HG03095 (cell line): ENCODE data around the gene LMOD3.

Experiments
- ATAC-seq: cut with Tn5 transposase; IDR thresholded peaks from one replicate; pipeline ENCODE4 v1.9.1; 2021; ENCODE audit warnings: moderate library complexity; ENCODE audit not compliant: unreplicated experiment

Gene LMOD3

DNA sequence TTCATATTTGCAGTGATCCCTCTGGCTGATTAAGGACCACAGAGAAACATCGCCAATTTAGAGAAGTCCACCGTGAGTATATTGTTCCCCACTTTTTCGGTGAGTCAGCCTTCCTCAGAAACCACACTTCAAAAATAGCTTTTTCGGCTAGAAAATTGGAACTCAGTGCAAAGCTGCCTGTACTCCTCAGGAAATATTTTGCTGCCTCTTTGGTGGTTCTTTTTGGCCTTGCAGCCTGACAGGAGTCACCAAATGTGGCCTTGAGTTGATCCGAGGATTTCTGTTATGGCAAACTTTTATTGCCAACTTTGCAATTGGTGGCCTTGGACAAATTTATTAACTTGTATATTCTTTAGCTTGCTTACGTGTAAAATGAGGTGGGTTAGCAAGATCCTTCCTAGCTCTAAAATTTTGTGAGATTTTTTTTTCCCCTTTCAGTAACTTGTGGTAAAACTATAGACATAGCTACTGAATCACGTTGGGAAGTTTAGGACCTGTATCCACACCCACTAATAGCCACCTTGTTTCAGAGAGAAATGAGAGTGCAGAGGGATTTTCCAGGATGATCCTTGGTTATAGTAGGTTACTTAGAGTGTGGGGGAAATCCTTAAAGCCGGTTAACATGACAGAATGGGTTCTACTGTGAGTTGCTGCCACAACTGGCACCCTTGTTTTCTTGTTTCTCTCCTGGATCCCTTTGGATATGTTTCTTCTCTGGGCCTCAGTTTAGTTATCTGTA lies 27.8 kb downstream of the LMOD3 start:
- ATAC-seq, result no peak

DNA sequence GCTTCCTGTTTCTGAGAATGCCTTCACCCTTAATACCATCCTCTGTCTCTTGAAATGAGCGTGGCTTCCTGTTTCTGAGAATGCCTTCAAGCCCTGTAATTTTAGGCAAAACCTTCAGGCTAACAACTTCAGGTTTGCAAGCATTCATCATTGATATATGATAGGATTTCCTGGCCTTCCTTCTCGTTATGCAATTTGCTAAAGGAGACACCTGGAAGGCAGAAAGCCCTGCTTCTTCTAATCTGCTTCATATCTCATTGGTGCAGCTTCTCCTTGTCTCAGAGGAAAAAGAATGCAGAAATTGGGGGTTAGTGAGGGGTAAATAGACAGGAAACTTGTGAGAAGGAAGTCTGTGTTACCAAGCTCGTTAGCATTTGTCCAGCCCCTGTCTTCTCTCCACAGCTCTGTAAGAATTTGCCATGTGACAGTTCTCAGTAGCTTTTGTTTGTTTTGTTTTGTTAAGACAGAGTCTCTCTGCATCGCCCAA lies 30.3 kb downstream of the LMOD3 start:
- peak; percentile 69 for ATAC-seq

DNA sequence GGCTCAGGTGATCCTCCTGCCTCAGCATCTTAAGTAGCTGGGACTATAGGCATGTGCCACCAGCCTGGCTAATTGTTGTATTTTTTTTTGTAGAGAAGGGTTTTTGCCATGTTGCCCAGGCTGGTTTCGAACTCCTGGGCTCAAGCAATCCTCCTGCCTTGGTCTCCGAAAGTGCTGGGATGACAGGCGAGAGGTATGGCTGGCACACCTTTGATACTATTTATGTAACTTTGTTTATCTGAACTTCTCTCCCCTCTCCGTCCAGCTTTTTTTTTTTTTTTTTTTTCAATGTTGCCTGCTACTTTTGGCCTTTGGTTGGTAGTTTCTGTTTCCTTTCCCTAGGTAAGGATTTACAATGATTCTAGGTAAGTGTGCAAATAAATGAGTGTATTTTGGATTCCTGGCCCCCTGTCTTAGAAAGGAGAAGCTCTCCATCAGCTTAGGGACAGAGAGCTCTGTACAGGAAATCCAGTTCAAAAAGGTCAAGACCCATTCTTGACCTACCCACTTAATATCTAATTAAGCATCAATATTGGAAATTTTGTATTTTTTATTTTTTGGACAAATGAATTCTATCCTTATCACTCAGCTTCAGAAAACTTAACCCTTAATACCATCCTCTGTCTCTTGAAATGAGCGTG lies 30.9 kb downstream of the LMOD3 start:
- peak; percentile 2 for ATAC-seq

DNA sequence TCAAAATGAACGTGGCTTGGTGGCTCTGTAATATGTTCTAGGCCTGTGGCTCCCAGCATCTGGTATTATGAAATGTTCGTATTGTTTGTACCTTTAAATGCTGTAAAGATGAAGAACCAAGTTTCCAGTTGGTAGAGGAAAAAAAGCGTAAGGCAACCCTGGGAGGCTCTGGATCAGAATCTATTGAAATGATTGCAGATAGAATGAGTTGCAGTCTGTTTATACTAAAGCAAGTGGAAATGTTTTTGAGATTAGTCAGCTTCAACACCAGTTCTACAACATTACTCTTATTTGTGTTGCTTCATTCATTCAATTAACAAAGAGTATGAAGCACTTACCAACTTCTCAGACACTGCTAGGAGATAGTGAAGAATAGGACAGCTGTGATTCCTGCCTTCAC lies 32.4 kb downstream of the LMOD3 start:
- ATAC-seq, result no peak

DNA sequence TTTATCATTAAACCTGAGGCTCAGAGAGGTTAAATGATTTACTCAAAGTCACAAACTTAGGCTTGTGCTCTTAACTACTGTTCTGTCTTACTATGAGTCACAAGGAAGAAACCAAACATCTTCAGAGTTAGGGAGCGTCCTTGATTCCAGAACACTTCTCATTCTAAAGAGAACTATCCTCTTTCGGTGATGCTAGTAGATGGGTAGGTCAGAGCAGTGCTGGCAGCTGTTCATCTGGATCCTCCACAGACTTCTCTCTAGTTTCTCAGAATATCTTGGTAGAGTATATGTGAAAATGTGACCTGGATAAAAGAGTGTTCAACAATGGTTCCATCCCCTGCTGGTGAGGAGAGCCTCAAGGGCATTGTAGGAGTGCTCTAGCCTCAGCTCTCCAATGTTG lies 34.3 kb downstream of the LMOD3 start:
- ATAC-seq, result peak; percentile 28

DNA sequence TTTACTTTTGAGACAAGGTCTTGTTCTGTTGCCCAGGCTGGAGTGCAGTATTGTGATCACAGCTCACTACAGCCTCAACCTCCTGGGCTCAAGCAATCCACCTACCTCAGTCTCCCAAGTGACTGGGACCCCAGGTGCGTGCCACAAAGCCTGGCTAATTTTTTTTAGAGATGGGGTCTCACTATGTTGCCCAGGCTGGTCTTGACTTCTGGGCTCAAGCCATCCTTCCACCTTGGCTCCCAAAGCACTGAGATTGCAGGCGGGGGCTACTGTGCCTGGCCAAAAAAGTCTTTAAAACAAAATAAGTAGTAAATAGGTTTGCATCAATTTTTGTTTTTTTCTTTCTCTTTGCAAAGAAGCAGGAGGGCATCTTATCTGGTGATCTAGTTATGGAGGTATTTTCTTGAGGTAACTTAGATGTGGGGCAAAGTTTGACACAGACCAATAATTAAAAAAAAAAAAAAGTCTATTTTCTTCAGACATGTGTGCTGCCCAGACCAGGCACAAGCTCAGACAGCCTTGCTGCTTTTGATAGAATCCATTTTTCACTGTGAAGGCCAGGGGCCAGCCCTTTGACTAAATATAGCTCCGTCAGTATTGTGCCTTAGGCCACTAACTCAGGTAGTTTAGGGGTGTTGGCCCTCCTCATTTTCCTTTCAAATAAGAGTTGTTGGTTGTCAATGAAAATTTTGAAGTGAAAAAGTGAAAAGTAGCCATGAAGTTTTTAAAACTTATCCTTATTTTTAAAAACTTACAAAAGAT lies 35.2 kb downstream of the LMOD3 start:
- ATAC-seq, result no peak

DNA sequence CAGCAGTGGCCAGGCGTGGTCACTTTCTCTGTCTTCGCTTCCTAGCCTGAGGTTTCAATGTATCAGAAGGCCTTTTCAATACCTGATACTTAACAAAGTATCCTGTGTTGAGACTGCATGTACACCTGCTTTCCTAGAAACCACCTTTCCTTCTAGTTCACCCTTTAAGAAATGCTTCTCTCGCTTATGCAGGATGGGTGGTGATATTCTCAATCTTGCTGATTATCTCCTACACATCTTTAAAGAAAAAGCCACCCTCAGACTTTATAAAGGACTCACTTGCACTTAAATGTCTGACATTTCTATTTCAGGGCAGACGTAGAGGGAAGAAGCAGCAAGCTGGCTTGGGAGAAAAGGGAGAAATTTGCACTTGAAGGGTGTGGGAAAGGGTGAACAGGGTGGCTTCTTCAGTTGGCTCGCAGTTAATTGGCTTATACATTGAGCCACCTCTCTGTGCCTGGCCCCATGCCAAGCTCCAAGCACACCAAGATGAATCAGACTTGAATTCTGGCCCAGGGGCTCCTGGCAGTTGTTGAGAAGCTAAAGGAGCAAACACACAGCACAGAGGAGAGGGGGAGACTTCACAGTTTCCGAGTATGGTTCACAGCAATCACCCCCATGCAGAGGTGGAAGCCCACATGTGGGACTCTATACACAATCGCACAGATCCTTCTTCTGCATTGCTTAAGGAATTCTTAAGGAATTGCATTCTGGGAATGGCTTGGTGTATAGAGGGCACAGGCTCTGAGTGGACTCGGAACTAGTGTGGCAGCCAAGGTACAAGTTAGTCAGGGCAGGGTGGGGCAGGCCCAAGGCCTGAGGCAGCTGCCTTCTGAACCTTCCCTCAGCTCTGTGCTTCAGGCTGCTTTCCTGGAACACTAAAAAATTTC lies 36.3 kb downstream of the LMOD3 start:
- no peak for ATAC-seq

DNA sequence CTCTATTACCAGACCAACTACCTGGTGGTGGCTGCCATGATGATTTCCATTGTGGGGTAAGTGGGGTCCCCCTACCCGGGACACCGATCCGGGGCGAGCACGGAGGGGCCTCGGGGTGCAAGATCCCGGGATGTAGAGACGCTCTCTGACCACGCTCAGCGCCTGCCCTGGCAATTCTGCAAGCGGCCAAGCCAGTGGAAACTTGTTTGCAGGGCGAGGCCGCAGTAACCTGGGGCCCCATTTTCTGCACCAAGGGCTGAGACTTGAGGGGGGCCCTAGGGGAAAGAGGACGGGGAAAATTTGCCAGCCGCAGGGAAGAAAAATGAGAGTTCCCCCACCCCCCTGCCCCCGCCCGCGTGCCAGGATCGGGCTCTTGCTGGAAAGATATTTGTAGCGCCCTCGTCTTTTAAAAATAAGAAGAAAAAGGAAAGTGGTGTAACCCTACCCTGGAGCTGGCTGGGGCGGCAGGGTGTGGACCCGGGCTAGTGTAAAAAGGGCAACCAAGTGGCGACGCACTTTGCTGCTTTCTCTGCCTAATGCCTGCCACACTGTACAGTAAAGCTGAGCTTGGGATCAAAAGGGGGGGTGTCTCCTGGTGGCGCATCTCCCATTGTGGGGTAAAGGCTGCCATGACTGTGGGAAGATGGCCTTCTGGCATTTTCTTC lies 37.1 kb downstream of the LMOD3 start:
- no peak for ATAC-seq

DNA sequence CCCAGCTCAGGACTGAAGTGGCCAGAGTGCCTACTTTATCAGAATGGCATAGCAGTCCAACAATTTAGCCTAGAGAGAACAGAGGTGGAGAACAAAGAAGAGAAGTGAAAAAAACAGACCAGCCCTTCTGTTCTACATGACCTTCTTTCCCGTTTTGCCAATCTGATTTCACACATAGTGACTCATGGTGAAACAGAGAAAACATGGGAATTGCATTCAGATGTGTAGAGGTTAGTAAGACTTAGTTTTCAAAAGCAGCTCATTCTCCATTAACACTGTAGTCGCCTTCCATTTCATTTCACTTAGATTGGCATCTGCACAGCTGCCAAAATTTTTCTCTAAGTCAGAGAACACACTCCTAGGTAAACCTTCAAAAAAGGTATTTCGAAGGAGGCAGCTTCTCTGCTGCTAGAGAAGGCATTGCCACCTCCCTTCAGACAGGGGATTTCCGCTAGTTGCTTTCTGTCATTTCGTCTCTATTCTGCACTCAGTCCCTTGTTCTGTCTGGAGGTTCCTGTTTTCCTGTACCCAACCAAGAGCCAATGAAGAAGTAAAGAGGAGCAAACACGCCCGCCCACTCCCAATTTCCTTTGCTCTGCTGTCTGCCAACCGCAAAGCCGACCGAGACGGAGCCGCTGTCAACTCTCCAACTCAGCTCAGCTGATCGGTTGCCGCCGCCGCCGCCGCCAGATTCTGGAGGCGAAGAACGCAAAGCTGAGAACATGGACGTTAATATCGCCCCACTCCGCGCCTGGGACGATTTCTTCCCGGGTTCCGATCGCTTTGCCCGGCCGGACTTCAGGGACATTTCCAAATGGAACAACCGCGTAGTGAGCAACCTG lies 37.8 kb downstream of the LMOD3 start, which contains the start of gene ARL6IP5:
Gene ARL6IP5, plus strand, starts transcription at position 612 of the 842 bp plus-strand sequence. Its CDS starts 111 bp downstream, at position 723.
- peak; percentile 46 for ATAC-seq

DNA sequence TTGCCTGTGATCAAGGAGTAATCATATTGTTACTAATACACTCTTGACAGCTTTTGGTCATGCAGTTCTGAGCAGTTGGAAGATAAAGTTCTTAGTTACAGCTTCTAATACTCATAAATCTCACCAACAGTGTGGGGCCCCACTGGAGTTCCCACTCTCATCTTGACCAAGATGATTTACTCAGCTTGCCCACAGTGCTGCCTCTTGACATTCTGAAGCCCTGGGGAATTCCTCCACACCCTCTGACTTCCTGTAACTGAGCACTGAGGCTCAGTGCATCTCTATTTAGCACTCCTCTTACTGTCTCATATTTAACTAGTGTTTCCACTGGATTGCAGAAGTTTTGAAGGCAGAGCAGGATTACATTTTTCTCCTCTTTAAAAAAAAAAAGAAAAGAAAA lies 39.6 kb downstream of the LMOD3 start:
- peak; percentile 50 for ATAC-seq

DNA sequence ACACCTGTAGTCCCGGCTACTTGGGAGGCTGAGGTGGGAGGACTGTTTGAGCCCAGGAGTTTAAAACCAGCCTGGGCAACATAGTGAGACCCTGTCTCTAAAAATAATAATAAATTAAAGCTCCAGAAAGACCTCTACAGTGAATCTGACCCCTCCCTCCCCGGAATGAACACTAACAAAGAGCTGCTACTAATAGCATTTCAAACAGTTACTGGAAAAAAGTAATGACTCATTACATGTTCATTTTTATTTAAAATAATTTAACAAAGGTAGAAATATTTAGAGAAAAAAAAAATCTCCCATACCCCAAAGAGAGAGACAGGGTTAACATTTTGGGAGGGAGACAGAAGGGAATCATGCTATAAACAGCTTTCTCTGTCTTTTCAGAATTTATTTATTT lies 40.0 kb downstream of the LMOD3 start:
- no peak for ATAC-seq

DNA sequence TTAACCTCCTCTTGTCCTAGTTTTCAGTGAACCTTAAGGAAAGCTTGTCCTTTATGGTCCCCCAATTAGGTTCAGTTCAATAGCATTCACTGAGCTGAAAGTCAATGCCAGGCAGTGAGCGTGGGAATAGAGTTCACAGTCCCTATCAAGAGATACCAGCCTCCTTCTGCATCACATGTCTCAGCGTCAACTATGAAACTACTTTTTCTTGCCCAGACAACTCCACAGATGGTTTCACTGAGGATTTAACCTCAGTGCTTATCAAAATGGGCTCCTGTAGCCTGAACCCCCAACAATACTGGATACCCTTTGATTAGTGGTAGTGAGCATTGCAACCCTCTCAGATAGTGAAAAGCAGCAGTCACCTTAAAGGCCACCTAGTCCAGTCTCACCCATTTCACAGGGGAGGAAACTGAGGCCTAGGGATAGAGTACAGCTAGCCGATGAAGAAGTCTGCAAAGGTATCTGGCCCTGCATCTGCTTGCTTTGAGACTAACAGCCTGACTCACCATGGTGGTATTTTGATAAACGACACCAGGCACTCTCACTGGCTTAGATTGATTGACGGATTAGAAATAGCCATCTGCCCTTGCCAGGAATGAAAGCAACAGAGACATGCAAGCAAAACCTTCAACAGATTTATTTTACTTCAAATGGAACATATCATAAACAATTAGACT lies 40.7 kb downstream of the LMOD3 start:
- ATAC-seq, result no peak

DNA sequence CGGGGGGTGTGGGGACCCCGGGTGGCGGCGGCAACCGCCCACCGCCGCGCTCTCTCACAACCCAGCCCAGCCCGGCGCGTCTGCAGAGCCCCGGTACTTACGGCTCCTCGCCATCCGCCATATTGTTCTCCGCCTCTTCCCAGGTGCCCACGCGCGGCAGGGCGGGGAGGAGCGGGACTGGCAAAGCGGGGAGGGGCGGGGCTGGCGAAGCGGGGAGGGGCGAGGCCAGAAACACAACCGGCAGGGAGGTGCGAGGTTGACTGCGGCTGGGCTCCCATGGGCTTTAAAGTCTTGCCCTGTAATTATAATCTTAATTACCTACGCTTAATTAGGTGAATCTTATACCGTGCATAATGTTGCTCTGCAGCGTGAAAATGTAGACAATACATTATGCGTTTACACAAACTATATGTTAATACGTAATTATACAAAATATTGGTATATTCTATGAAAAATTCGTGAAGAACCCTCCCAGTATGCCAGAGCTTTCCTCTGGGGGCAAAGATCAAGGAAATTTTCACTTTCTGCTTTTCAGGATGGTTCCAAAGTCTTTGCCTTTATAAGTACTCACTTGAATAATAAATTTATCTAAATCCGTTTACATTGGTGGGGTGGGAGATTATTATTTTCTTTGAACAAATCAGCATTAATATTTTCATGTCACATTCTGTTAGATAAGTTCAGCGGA lies 42.0 kb downstream of the LMOD3 start, which contains the start of gene UBA3:
Gene UBA3, minus strand, starts transcription at position 133 of the 688 bp plus-strand sequence. Its CDS starts 12 bp downstream, at position 121.
- peak; percentile 44 for ATAC-seq

DNA sequence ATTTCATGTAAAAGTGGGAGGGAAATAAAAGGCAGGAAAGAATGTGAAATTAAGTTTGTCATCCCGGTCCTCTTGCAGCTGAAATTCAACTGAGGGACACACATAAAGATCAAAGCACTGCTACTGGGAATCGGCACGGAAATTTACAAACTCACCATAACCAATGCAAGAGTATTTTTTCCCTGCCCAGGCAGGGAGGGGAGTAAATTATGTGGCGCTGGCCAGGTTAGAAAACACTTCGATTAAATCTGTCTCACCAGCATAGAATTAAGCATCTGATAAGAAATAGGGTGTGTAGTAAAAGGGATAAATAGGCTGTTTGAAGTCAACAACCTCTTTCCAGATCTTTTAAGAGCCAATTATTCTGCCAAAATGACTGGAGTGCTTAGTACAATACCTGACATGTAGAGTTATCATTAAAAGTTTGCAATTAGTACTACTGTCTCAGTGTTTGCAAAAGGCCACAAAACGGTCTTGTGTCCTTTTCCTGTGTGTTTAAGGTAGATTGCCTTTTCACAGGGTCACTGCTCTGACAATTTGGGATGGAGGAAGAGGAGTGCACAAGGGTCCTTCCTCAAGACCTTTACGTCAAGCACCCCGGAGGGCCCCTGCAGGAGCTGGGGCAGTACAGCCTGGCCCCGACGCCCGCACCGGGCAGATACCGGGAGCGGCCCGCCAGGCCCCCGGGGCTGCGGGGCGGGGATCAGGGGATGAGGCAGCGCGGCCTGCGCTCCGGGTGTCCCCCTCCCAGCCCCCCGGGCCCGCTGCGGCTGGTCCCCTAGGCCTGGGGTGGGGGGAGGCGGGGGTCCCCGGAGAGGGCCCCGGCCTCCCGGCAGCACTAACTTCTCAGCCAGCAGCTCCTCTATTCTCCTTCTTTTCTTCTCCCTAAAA lies 42.9 kb downstream of the LMOD3 start:
- no peak for ATAC-seq

DNA sequence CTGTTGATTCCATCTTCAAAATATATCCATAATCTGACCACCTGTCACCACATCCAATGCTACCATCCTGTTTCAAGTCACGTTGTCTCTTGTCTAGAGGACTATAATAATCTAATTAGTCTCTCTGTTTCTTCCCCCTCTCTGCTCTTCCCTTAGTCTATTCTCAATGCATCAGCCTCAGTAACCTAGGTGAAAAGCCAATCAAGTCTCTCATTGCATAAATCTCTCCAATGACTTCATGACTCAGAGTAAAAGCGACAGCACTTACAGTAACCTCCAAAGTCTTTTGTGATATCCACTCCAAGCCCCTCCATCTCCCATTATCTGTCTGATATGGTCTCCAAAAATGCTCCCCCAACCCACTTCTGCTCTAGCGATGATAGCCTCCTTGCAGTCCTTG lies 49.5 kb downstream of the LMOD3 start:
- ATAC-seq, result no peak

DNA sequence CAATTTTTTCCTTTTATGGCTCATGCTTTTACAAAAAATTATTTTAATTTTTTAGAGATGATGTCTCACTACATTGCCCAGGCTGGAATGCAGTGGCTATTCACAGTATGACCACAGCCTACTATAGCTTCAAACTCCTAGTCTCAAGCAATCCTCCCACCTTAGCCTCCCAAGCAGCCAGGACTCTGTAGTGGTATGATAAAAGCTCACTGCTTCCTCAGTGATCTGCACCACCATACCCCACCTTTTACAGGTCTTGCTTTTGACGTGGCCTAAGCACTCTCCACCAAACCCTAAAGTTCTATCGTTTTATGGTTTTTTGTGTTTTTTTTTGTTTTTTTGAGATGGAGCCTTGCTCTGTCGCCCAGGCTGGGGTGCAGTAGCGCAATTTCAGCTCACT lies 56.3 kb downstream of the LMOD3 start:
- ATAC-seq, result no peak
